GM12878 (cell line): ENCODE results near the gene HACD3. TPM values are rescaled to one million over a fixed set of nuclear protein-coding genes. Genes with fewer than 3 reads are reported as not detected.

ENCODE experiments used
- ASH2L ChIP-seq: fragments of 300-600, 200-600 bp; sonication (generic); IDR thresholded peaks from 2 replicates; pipeline ENCODE4 v1.6.1; 2017; ENCODE audit warnings: low read depth, mild to moderate bottlenecking, borderline replicate concordance
- BCL11A ChIP-seq: IDR thresholded peaks from 2 replicates; pipeline ENCODE4 v1.6.1; 2011; ENCODE audit warnings: low read depth, low read length
- CEBPB ChIP-seq, 2 experiments: fragments of 150-350 bp in 1 of 2; IDR thresholded peaks; 2 replicates each; pipeline ENCODE4 v1.6.1; 2012 to 2014; ENCODE audit warnings: low read depth in 2 of 2, low read length in 2 of 2, borderline replicate concordance in 1 of 2, inconsistent platforms in 1 of 2
- CHD2 ChIP-seq: IDR thresholded peaks from 2 replicates; pipeline ENCODE4 v1.6.1; 2011; ENCODE audit warnings: low read depth, low read length, improper control_type of control experiment, borderline replicate concordance
- CREM ChIP-seq: IDR thresholded peaks from 2 replicates; pipeline ENCODE4 v1.6.1; 2014; ENCODE audit warnings: antibody characterized with exemption, low read depth
- EED ChIP-seq: sonication (generic); IDR thresholded peaks from 2 replicates; pipeline ENCODE4 v1.6.1; 2016; ENCODE audit warnings: antibody characterized with exemption, low read depth
- ETV6 ChIP-seq, 2 experiments: fragments of 450-650 bp in 1 of 2; IDR thresholded peaks in 1 of 2; conservative IDR thresholded peaks in 1 of 2; 2 replicates each; pipeline ENCODE4 v1.6.1; 2014; ENCODE audit warnings: antibody characterized with exemption in 1 of 2, borderline replicate concordance in 1 of 2, low read depth in 1 of 2, mild to moderate bottlenecking in 1 of 2, moderate library complexity in 1 of 2
- FOS ChIP-seq: IDR thresholded peaks from 3 replicates; pipeline ENCODE4 v1.6.1; 2011; ENCODE audit warnings: borderline replicate concordance; ENCODE audit not compliant: insufficient read length; ENCODE audit errors: extremely low read depth
- HCFC1 ChIP-seq: fragments of 150-350 bp; IDR thresholded peaks from 2 replicates; pipeline ENCODE4 v1.6.1; 2014; ENCODE audit warnings: low read length
- HDAC2 ChIP-seq: fragments of 200-600 bp; sonication (generic); IDR thresholded peaks from 2 replicates; pipeline ENCODE4 v1.6.1; 2017
- IKZF1 ChIP-seq: fragments of 450-650 bp; conservative IDR thresholded peaks from 2 replicates; pipeline ENCODE4 v1.6.1; 2017; ENCODE audit warnings: antibody characterized with exemption, mild to moderate bottlenecking
- MEF2A ChIP-seq: IDR thresholded peaks from 2 replicates; pipeline ENCODE4 v1.6.1; 2011; ENCODE audit warnings: low read depth, mild to moderate bottlenecking, low read length, moderate library complexity; ENCODE audit not compliant: insufficient read depth
- MTA3 ChIP-seq: IDR thresholded peaks from 2 replicates; pipeline ENCODE4 v1.6.1; 2012; ENCODE audit warnings: low read length, inconsistent platforms, borderline replicate concordance
- NFYB ChIP-seq: IDR thresholded peaks from 2 replicates; pipeline ENCODE4 v1.6.1; 2011; ENCODE audit warnings: low read depth, mild to moderate bottlenecking, low read length, improper control_type of control experiment, moderate library complexity; ENCODE audit not compliant: insufficient read depth
- POLR2AphosphoS2 ChIP-seq: IDR thresholded peaks from 2 replicates; pipeline ENCODE4 v1.6.1; 2011; ENCODE audit warnings: low read depth, mild to moderate bottlenecking, low read length, improper control_type of control experiment, moderate library complexity
- RAD21 ChIP-seq: IDR thresholded peaks from 2 replicates; pipeline ENCODE4 v1.6.1; 2011; ENCODE audit warnings: mild to moderate bottlenecking, low read depth, low read length, moderate library complexity; ENCODE audit not compliant: insufficient read depth
- RB1 ChIP-seq: fragments of 450-650 bp; formaldehyde crosslinking; IDR thresholded peaks from 2 replicates; pipeline ENCODE4 v1.6.1; 2017; ENCODE audit warnings: mild to moderate bottlenecking, borderline replicate concordance
- SIX5 ChIP-seq: IDR thresholded peaks from 2 replicates; pipeline ENCODE4 v1.6.1; 2011; ENCODE audit warnings: mild to moderate bottlenecking, low read depth, low read length, moderate library complexity; ENCODE audit not compliant: severe bottlenecking
- SRF ChIP-seq, 2 experiments: IDR thresholded peaks; 2 replicates each; pipeline ENCODE4 v1.6.1; 2011; ENCODE audit warnings: low read depth in 2 of 2, low read length in 2 of 2, mild to moderate bottlenecking in 1 of 2, moderate library complexity in 1 of 2
- STAT1 ChIP-seq: fragments of 450-650 bp; conservative IDR thresholded peaks from 2 replicates; pipeline ENCODE4 v1.6.1; 2014; ENCODE audit warnings: antibody characterized with exemption, mild to moderate bottlenecking
- polyA plus RNA-seq, 11 experiments: library from polyadenylated mRNA; depleted of rRNA in 4 of 11; unstranded in 6 of 11; stranded (reverse) in 5 of 11; fragments of >200 nt; fragmentation: Nextera tagmentation in 4 of 11; fragmentation: Illumina TruSeq in 1 of 11; extraction: Ambion mirVana in 4 of 11; extraction: Trizol in 1 of 11; gene quantifications; 1 replicate in 1 of 11; 2 replicates in 10 of 11; pipeline versions ENCODE4 v1.2.1 to v1.2.3, GENCODE V29; 2011 to 2016; ENCODE audit warnings: inconsistent platforms in 2 of 11, missing spikeins in 2 of 11, low read depth in 1 of 11
- total RNA-seq, 4 experiments: library from RNA; depleted of rRNA in 3 of 4; stranded (reverse); fragments of >200 nt in 3 of 4; fragmentation: Illumina TruSeq in 1 of 4; extraction: Trizol in 1 of 4; gene quantifications; 2 replicates each; pipeline versions ENCODE4 v1.2.1 to v1.2.3, GENCODE V29; 2013 to 2021
- TF ChIP-seq, protein P1 (sequence below): fragments of 450-650 bp; IDR thresholded peaks from 2 replicates; pipeline ENCODE4 v1.6.1; 2016; ENCODE audit warnings: mild to moderate bottlenecking
- TF ChIP-seq, protein P2 (sequence below): fragments of 450-650 bp; IDR thresholded peaks from 2 replicates; pipeline ENCODE4 v1.6.1; 2018; ENCODE audit warnings: mild to moderate bottlenecking, low read depth, moderate library complexity; ENCODE audit not compliant: partially characterized antibody
- TF ChIP-seq, protein P3 (sequence below): fragments of 450-650 bp; IDR thresholded peaks from 2 replicates; pipeline ENCODE4 v1.6.1; 2017; ENCODE audit warnings: mild to moderate bottlenecking, low read depth, inconsistent platforms; ENCODE audit not compliant: poor library complexity, severe bottlenecking

Gene HACD3
- total and polyA plus RNA-seq, 10 of the 15 experiments (the other 5 are each of a cell fraction or from before 2014, with no cell fraction given), result 25.9 to 75.8 (median 48.3) TPM

DNA sequence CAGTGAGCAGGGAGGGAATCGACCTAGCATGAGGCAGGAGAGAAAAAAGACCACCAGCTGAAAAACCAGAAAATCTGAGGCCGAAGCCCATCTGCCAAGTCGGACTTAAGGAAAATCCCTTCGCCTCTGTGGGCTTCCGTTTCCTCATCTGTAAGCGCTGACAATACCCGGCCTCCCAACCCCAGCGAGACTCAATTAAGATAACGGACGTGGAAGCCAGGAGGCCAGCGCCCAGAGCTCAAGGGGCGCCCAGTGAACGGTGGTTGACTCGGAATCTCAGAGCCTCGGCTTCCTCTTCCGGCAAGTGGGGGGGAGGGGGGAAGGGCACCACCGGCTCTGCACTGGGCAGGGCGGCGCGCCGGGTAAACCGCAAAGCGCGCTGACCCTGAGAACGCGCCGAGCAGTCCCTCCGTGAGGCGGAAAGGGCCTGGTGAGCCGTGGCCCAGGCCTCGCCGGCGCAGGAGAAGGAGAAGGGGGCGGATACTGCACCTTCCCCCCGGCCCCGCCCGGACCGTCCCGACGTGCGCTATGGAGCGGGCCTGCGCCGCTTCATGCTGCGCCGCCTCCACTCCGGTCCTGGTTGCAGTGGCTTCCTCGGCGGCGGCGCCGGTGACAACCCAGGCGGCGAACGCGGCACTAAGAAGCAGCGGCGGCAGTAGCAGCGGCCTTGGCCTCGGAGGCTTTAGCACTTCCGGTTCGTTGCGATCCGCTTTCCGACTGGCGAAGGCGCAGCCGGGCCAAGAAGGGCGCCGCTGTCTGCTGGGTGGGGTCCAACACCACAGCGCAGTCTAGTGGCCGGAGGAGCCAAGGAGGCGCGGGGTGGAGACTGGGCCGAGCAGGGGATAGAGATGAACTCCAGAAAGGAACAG, 13.0 kb upstream of the HACD3 start, which contains the start of gene DPP8 (continued):
- TF ChIP-seq, protein P1, sequence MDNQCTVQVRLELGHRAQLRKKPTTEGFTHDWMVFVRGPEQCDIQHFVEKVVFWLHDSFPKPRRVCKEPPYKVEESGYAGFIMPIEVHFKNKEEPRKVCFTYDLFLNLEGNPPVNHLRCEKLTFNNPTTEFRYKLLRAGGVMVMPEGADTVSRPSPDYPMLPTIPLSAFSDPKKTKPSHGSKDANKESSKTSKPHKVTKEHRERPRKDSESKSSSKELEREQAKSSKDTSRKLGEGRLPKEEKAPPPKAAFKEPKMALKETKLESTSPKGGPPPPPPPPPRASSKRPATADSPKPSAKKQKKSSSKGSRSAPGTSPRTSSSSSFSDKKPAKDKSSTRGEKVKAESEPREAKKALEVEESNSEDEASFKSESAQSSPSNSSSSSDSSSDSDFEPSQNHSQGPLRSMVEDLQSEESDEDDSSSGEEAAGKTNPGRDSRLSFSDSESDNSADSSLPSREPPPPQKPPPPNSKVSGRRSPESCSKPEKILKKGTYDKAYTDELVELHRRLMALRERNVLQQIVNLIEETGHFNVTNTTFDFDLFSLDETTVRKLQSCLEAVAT, result peak; percentile 63
- TF ChIP-seq HDAC2 (no peak), SIX5 (peak; percentile 64), POLR2AphosphoS2 (no peak; the same call in 1 of the 2 replicates), CREM (peak; percentile 66), HCFC1 (peak; percentile 82), FOS (no peak), IKZF1 (peak; percentile 96), CEBPB (IDR thresholded peaks at IDR 0.05; ENCODE audit: borderline replicate concordance in 1 of 2, low read depth in 2 of 2, low read length in 2 of 2) (no peak), RAD21 (0 out of 2 replicates have a peak, but pooled peaks have one; percentile 4), ASH2L (peak; percentile 100), NFYB (0 out of 2 replicates have a peak, but pooled peaks have one; percentile 20), EED (no peak), ETV6 (conservative IDR thresholded peaks at IDR 0.05 in 1 of 2, IDR thresholded peaks at IDR 0.05 in 1 of 2; ENCODE audit: borderline replicate concordance in 1 of 2, low read depth in 1 of 2) (peak in 1 of 2 experiments; percentile 50; a peak in 1 of 4 replicates), RB1 (peak; percentile 89), SRF (IDR thresholded peaks at IDR 0.05; ENCODE audit: low read depth in 2 of 2, low read length in 2 of 2) (peak; percentile 1 to 65; a peak in 2 of 4 replicates), MEF2A (0 out of 2 replicates have a peak, but pooled peaks have one; percentile 50), BCL11A (no peak), STAT1 (no peak; the same call in 1 of the 2 replicates), MTA3 (no peak), CHD2 (peak; percentile 77; the same call in 1 of the 2 replicates)
- TF ChIP-seq, protein P2, sequence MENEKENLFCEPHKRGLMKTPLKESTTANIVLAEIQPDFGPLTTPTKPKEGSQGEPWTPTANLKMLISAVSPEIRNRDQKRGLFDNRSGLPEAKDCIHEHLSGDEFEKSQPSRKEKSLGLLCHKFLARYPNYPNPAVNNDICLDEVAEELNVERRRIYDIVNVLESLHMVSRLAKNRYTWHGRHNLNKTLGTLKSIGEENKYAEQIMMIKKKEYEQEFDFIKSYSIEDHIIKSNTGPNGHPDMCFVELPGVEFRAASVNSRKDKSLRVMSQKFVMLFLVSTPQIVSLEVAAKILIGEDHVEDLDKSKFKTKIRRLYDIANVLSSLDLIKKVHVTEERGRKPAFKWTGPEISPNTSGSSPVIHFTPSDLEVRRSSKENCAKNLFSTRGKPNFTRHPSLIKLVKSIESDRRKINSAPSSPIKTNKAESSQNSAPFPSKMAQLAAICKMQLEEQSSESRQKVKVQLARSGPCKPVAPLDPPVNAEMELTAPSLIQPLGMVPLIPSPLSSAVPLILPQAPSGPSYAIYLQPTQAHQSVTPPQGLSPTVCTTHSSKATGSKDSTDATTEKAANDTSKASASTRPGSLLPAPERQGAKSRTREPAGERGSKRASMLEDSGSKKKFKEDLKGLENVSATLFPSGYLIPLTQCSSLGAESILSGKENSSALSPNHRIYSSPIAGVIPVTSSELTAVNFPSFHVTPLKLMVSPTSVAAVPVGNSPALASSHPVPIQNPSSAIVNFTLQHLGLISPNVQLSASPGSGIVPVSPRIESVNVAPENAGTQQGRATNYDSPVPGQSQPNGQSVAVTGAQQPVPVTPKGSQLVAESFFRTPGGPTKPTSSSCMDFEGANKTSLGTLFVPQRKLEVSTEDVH, result no peak
- TF ChIP-seq, protein P3, sequence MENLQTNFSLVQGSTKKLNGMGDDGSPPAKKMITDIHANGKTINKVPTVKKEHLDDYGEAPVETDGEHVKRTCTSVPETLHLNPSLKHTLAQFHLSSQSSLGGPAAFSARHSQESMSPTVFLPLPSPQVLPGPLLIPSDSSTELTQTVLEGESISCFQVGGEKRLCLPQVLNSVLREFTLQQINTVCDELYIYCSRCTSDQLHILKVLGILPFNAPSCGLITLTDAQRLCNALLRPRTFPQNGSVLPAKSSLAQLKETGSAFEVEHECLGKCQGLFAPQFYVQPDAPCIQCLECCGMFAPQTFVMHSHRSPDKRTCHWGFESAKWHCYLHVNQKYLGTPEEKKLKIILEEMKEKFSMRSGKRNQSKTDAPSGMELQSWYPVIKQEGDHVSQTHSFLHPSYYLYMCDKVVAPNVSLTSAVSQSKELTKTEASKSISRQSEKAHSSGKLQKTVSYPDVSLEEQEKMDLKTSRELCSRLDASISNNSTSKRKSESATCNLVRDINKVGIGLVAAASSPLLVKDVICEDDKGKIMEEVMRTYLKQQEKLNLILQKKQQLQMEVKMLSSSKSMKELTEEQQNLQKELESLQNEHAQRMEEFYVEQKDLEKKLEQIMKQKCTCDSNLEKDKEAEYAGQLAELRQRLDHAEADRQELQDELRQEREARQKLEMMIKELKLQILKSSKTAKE, result no peak
